Activated T-cell treated with anti-CD3 and anti-CD28 coated beads, Interleukin-2, amount 50 U/mL, for 72 hours (primary cell): Measurements from ENCODE around the gene CIB2. TPM values are rescaled to one million over a fixed set of nuclear protein-coding genes. Genes with fewer than 3 reads are reported as not detected.
A peak's percentile ranks its signal among the peaks of the same experiment; 100 is the strongest.

Source experiments
- ATAC-seq, 2 donors: fragments of 150-1000 bp; cut with Tn5 transposase; replicated peaks in 1 of 2; 2 replicates each; pipeline ENCODE4 v1.10.0; 2021; ENCODE audit warnings: moderate library complexity in 2 of 2, mild to moderate bottlenecking in 1 of 2
- DNase-seq, 2 donors: peaks; one replicate each; pipeline ENCODE4 v3.0.0; 2021 to 2022; ENCODE audit warnings: mixed read lengths in 1 of 2
- H3K27ac Mint-ChIP-seq: one replicate; pipeline ENCODE4 v1.8.0; 2022; ENCODE audit warnings: mild to moderate bottlenecking, moderate library complexity, mixed read lengths
- H3K27me3 Mint-ChIP-seq: one replicate; pipeline ENCODE4 v1.8.0; 2022; ENCODE audit warnings: low read depth, mixed read lengths
- H3K36me3 Mint-ChIP-seq, 2 donors: one replicate each; pipeline ENCODE4 v1.8.0; 2022; ENCODE audit warnings: mixed read lengths in 2 of 2, mild to moderate bottlenecking in 1 of 2; ENCODE audit not compliant: insufficient read depth in 2 of 2
- H3K4me1 Mint-ChIP-seq: one replicate; pipeline ENCODE4 v1.8.0; 2022; ENCODE audit warnings: low read depth, mixed read lengths
- H3K4me3 Mint-ChIP-seq, 2 donors: one replicate each; pipeline ENCODE4 v1.8.0; 2022; ENCODE audit warnings: mild to moderate bottlenecking in 2 of 2, mixed read lengths in 2 of 2, moderate library complexity in 2 of 2
- H3K9me3 Mint-ChIP-seq, 2 donors: one replicate each; pipeline ENCODE4 v1.8.0; 2022; ENCODE audit warnings: mixed read lengths in 2 of 2
- total RNA-seq, 2 donors: library from RNA; stranded (reverse); gene quantifications; one replicate each; pipeline ENCODE4 v1.2.3, GENCODE V29; 2022

CIB2 gene
- total RNA-seq, 2 donors from 2014 or later = 3.2 to 3.8 TPM

GRCh38 chr15:78070049-78070700 is 61.1 kb downstream of the CIB2 start:
- Mint-ChIP-seq H3K4me3 (peak overlapping the region in 1 of 2 donors; percentile 88), H3K9me3 (no peaks in the 10 kb centered on the region), H3K36me3 (peaks cover 2 to 4% of the 10 kb centered on the region in 2 donors), H3K4me1 (peaks cover 1% of the 10 kb centered on the region), H3K27ac (no peak overlapping the region), H3K27me3 (no peaks in the 10 kb centered on the region)
- peak; percentile 46 to 49 for DNase-seq
- ATAC-seq = peak; percentile 47 to 49

- no peaks in the 10 kb centered on the region for H3K4me1 Mint-ChIP-seq
- ATAC-seq (peak in 1 of 2 donors; percentile 28), DNase-seq (no peak)
- H3K27me3 Mint-ChIP-seq = no peaks in the 10 kb centered on the region
- no peaks in the 10 kb centered on the region for H3K9me3 Mint-ChIP-seq
- peak overlapping the region in 1 of 2 donors; percentile 88 for H3K4me3 Mint-ChIP-seq
- H3K27ac Mint-ChIP-seq = no peak overlapping the region
- H3K36me3 Mint-ChIP-seq = peaks cover 1 to 2% of the 10 kb centered on the region in 2 donors
Measured at GRCh38 chr15:78069462-78070029, 61.7 kb downstream of the CIB2 start.

- DNase-seq = no peak
- Mint-ChIP-seq H3K9me3 (no peaks in the 10 kb centered on the region), H3K4me1 (no peaks in the 10 kb centered on the region), H3K36me3 (no peaks in the 10 kb centered on the region), H3K27ac (no peak overlapping the region), H3K4me3 (peak overlapping the region in 1 of 2 donors; percentile 88), H3K27me3 (no peaks in the 10 kb centered on the region)
- ATAC-seq = peak; percentile 21 to 39
Measured at GRCh38 chr15:78069052-78069414, 62.2 kb downstream of the CIB2 start.

GRCh38 chr15:78067328-78068228 is 63.7 kb downstream of the CIB2 start:
- ATAC-seq = no peak
- DNase-seq = no peak
- Mint-ChIP-seq H3K27me3 (no peaks in the 10 kb centered on the region), H3K27ac (no peak overlapping the region), H3K4me1 (no peaks in the 10 kb centered on the region), H3K9me3 (no peaks in the 10 kb centered on the region), H3K4me3 (peak overlapping the region in 1 of 2 donors; percentile 88), H3K36me3 (no peaks in the 10 kb centered on the region)

GRCh38 chr15:78065973-78066946 is 65.0 kb downstream of the CIB2 start:
- ATAC-seq = peak; percentile 29 to 50
- no peak overlapping the region for H3K4me3 Mint-ChIP-seq

GRCh38 chr15:78065284-78065872 is 65.9 kb downstream of the CIB2 start:
- peak in 1 of 2 donors; percentile 10 for ATAC-seq
- Mint-ChIP-seq H3K4me1 (peaks cover 8% of the 10 kb centered on the region), H3K9me3 (no peaks in the 10 kb centered on the region), H3K27ac (no peak overlapping the region), H3K36me3 (no peaks in the 10 kb centered on the region), H3K27me3 (no peaks in the 10 kb centered on the region), H3K4me3 (no peak overlapping the region)
- no peak for DNase-seq

More at GRCh38 chr15:78065973-78066946, 65.0 kb downstream of the CIB2 start:
- Mint-ChIP-seq H3K36me3 (no peaks in the 10 kb centered on the region), H3K4me1 (no peaks in the 10 kb centered on the region), H3K27ac (no peak overlapping the region), H3K9me3 (no peaks in the 10 kb centered on the region), H3K27me3 (no peaks in the 10 kb centered on the region)
- DNase-seq = no peak

GRCh38 chr15:78064544-78064943 is 66.7 kb downstream of the CIB2 start:
- DNase-seq = no peak
- no peaks in the 10 kb centered on the region for H3K27me3 Mint-ChIP-seq
- peaks cover 17% of the 10 kb centered on the region for H3K4me1 Mint-ChIP-seq
- ATAC-seq = no peak
- H3K9me3 Mint-ChIP-seq = no peaks in the 10 kb centered on the region
- no peak overlapping the region for H3K27ac Mint-ChIP-seq
- no peak overlapping the region for H3K4me3 Mint-ChIP-seq
- H3K36me3 Mint-ChIP-seq = no peaks in the 10 kb centered on the region

GRCh38 chr15:78063970-78064385 is 67.3 kb downstream of the CIB2 start:
- ATAC-seq (no peak), DNase-seq (no peak)
- no peaks in the 10 kb centered on the region for H3K9me3 Mint-ChIP-seq
- H3K36me3 Mint-ChIP-seq = no peaks in the 10 kb centered on the region
- H3K27me3 Mint-ChIP-seq = no peaks in the 10 kb centered on the region
- no peak overlapping the region for H3K27ac Mint-ChIP-seq
- H3K4me3 Mint-ChIP-seq = no peak overlapping the region
- peaks cover 22% of the 10 kb centered on the region for H3K4me1 Mint-ChIP-seq

GRCh38 chr15:78063217-78063616 is 68.0 kb downstream of the CIB2 start:
- H3K27ac Mint-ChIP-seq = peak overlapping the region; percentile 74
- H3K9me3 Mint-ChIP-seq = no peaks in the 10 kb centered on the region
- peaks cover 30% of the 10 kb centered on the region for H3K4me1 Mint-ChIP-seq
- peak overlapping the region; percentile 29 to 58 for H3K4me3 Mint-ChIP-seq
- no peaks in the 10 kb centered on the region for H3K36me3 Mint-ChIP-seq
- DNase-seq = no peak
- H3K27me3 Mint-ChIP-seq = no peaks in the 10 kb centered on the region
- ATAC-seq = peak in 1 of 2 donors; percentile 13

GRCh38 chr15:78061963-78062427 is 69.2 kb downstream of the CIB2 start:
- Mint-ChIP-seq H3K27ac (peak overlapping the region; percentile 45), H3K4me3 (peak overlapping the region; percentile 79), H3K27me3 (no peaks in the 10 kb centered on the region), H3K36me3 (no peaks in the 10 kb centered on the region), H3K9me3 (no peaks in the 10 kb centered on the region), H3K4me1 (peaks cover 42% of the 10 kb centered on the region)
- DNase-seq (peak; percentile 37 to 39), ATAC-seq (peak; percentile 54 to 66)

- H3K27ac Mint-ChIP-seq = peak overlapping the region; percentile 46
- H3K4me1 Mint-ChIP-seq = peaks cover 60% of the 10 kb centered on the region
- H3K36me3 Mint-ChIP-seq = no peaks in the 10 kb centered on the region
- ATAC-seq (peak; percentile 59 to 71), DNase-seq (peak in 1 of 2 donors; percentile 55)
- peak overlapping the region; percentile 7 to 37 for H3K4me3 Mint-ChIP-seq
- H3K9me3 Mint-ChIP-seq = no peaks in the 10 kb centered on the region
- H3K27me3 Mint-ChIP-seq = no peaks in the 10 kb centered on the region
Measured at GRCh38 chr15:78060232-78060631, 71.0 kb downstream of the CIB2 start.
